Limb (tissue), 2 donors: ENCODE measurements around the gene CACNA2D3.

Experiments
- DNase-seq, 2 donors: peaks; one replicate each; pipeline ENCODE4 v3.0.0-alpha.2; 2016; ENCODE audit errors: extremely low spot score in 2 of 2

The CACNA2D3 gene

DNA sequence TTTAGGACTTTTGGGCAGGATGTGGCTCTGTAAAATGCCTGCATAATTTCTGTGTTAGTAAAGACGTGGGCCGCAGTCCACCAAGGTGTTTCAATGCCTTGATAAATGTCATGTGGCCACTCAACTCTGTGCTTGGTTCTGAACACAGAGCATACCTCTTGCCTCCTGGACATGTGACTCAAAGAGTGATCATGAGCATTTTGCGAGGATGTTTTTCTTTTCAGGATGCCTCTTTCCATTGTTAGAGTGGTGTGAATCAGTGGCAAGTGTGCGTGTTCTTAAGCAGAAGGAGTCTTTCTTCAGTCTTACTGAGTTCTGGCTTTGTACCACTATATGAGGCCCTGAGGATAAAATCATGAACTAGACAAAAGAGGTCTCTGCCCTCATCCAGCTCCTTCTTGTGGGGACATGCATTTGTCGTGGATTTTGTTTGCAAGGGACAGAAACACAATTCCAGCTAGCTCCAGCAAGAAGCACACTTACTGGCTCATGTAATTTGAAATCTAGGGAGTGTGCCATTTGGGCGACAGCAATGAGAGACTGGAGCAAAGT, 442.1 kb downstream of the CACNA2D3 start:
- no peak for DNase-seq

DNA sequence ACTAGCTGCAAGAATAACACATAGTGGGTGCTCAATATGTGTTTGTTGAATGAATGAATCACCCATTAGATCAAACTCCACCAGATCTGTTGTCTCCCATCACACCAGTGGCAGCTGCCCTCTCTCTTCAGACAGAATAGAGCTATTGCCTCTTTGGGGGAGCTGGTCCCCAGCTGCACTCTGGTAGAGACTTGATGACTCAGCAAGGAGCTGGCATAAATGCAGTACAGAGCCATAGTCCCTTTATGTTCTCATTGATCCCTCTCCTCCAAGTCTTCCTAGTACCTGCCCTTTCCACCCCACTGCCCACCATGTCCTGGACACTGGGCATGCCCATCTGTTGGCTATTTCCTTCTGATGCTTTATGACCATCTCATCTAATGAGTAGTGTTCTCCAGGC, 443.6 kb downstream of the CACNA2D3 start:
- no peak for DNase-seq

GRCh38 chr3:54567949-54568348, 445.6 kb downstream of the CACNA2D3 start:
- no peak for DNase-seq

DNA sequence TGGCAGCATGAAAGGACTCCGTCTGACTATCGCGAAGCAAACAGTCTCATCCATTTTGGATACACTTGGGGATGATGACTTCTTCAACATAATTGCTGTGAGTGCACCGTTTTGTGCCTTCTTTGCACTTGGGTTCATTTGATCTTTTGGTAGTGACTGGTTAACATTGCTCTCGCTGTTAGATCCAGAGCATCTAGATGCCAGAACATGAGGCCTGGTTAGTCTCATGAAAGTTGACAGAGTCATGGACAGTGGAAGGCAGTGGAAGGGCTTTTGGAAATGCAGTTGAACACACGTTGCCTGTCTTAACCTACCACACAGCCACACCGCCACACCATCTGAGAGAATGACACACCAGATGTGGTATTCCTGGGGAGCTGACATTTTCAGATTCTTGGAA, 447.7 kb downstream of the CACNA2D3 start:
- no peak for DNase-seq

- no peak for DNase-seq
Measured at GRCh38 chr3:54572197-54572895, 450.0 kb downstream of the CACNA2D3 start.

GRCh38 chr3:54573858-54574257, 451.5 kb downstream of the CACNA2D3 start:
- no peak for DNase-seq

GRCh38 chr3:54574906-54575617, 452.7 kb downstream of the CACNA2D3 start:
- no peak for DNase-seq

DNA sequence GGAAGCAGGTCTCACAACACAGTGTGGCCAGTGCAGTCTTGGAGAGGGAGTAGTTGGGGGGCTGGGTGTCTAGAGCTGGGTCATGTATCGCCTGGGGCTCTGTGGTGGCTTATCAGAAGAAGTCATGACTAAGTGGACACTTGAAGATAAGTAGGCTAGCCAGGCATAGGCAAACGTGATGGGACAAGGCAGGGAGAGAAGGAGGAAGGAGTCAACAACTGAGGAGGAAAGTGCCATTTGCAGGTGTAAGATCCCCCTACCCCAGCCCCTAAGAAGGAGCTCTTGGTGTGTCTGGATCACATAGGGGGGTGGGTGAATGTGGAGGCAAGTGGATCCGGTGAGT, 453.2 kb downstream of the CACNA2D3 start:
- no peak for DNase-seq

GRCh38 chr3:54577313-54577712, 455.0 kb downstream of the CACNA2D3 start:
- no peak for DNase-seq

- no peak for DNase-seq
Measured at GRCh38 chr3:54578417-54578816, 456.1 kb downstream of the CACNA2D3 start.

GRCh38 chr3:54580453-54580852, 458.1 kb downstream of the CACNA2D3 start:
- no peak for DNase-seq

DNA sequence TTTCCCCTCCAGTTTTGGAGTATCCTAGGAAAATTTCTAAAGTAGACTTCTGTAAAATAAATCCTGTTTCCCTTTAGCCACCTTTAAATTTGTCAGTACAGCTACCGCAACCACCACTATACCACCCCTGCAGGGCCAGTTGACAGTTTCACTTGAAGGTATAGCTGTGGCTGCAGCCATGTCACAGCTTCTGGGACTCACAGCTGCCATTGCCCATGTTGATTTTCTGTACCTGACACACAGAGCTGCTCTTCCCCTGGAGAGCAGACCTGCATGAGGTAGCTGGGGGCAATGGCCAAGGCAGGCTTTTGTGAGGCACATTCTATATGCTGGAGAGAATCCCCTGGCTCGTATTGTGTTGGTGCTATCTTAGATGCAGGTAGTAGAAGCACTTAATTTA, 460.1 kb downstream of the CACNA2D3 start:
- DNase-seq = no peak

DNA sequence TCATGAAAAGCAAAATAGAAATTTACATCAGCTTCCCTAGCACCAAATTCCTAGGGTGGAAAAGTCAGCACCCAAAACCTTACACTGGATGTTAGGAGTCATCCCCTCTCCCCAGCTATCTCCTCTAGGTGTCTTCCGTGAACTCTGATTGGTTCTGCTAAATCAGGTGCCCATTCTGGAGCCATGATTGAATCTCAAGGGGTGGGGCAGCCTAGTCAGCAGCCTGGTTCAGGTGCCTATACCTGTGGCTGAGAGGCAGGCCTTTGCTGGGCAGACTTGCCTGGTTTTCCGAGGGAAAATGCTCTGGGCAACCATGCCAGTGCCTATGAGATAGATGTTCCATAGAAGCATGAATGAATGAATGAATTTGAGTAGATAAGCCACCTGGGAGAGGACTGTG, 468.8 kb downstream of the CACNA2D3 start:
- no peak for DNase-seq

DNA sequence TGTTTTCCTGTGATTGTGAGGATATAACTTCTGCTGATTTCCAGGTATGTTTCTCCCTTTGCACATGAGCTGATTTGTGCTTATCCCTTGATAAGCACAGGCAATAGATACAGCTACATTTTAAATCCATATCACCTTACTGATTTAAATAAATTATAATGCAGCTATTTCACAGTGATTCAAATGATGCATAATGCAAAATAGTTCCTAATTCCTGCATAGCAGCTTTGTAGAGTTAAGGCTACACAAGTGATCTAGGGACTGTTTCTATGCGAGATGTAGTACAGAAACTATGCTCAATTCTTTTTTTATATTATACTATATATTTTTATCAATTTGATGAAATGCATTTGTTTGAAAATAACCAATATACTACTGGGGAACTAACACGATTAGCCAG, 471.3 kb downstream of the CACNA2D3 start:
- DNase-seq = no peak

DNA sequence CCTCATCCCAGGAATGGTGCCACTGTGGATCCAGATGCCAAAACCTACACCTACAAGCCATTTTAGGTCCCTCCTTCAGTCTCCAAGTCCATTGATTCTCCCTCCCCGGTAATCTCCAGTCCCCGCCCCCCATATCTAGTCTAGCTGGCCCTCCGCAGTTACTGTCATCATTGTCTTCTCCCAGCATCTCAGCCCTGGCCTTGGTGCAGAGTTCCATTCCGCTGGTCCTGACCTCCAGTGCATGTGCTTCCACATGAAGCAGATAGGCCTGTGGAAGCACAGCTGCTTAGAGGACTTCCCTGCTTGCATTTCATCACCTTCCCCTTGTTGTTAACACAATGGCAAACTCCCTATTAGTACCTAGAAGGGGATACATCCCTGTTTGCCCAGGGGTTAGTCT, 473.7 kb downstream of the CACNA2D3 start:
- DNase-seq = no peak

GRCh38 chr3:54599716-54600115, 477.4 kb downstream of the CACNA2D3 start:
- peak; percentile 34 to 38 for DNase-seq

- no peak for DNase-seq
Measured at GRCh38 chr3:54600441-54601204, 478.3 kb downstream of the CACNA2D3 start.

DNA sequence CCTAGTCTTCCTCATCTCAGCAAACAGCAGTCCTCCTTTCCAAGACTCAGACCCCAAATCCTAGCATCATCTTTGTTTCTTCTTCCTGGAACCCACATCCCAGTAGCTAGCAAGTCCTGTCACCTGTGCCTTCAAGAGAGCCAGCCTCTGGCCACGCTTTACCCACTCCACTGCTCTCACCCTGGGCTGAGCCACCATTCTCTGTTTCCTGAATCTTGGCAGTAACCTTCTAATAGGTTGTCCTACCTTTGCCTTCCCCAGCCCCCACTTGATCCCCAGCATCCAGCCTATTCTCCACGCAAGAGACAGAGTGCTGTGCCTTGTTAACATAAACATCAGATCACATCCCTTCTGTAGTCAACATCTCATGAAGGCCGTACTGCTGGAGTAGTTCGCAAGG, 482.1 kb downstream of the CACNA2D3 start:
- no peak for DNase-seq

GRCh38 chr3:54608041-54608440, 485.7 kb downstream of the CACNA2D3 start:
- no peak for DNase-seq

DNA sequence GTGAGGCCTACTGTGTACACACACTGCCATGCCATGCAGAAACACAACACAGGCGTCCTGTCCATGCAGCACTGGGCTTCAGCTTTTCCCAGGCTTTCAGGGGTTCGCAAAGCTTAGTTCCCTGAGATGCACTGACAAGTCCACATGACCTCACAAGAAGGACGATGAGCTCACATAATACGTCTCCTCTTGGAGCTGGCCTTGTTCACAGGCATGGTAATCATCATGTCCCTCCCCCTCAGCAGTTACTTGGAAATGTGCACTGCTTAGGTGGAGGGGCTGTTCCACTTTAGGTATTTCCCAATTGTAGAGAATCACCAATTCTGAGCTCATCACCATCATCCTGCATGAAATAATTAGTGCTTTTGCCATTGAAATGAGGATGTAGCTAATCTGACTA, 496.7 kb downstream of the CACNA2D3 start:
- no peak for DNase-seq

GRCh38 chr3:54619531-54619930, 497.2 kb downstream of the CACNA2D3 start:
- DNase-seq = no peak

DNA sequence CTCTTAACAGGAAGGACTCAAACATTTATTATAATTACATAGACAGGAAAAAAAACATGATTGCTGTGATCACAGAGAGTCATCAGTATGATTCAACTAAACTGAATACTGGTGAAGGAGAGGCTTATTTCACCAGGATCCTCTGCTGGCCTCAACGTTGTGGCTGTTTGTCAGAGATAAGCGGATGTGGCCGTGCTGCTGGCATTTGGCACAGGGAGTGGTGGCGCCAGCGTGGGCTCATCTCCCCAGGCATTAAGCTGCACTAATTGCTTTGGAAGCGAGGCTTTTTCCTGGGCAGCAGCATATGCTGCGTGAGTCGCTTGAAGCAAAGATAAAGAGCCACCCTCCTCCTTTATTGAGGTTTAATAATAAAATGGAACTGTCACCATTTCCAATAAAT, 498.8 kb downstream of the CACNA2D3 start:
- peak in 1 of 2 donors; percentile 34 for DNase-seq
